ENCODE data around the gene ANXA11.

GRCh38 chr10:80122746-80123145, 82.6 kb downstream of the ANXA11 start:
- TF ChIP-seq NCOA2 (IDR thresholded peaks at IDR 0.05; ENCODE audit: partially characterized antibody in 2 of 2) = no peak
- no peak for TF ChIP-seq EGR1 (conservative IDR thresholded peaks at IDR 0.05)
- no peak for TF ChIP-seq NR2C2 (CRISPR knock-in tag; IDR thresholded peaks at IDR 0.05)
- TF ChIP-seq NR2C2 (tag; IDR thresholded peaks at IDR 0.05) = no peak
- TF ChIP-seq MLLT1 (IDR thresholded peaks at IDR 0.05) = no peak

Measured in K562 (cell line).